Mammary epithelial cell (primary cell): ENCODE results near the gene KRTAP10-5.

Source experiments
- CTCF ChIP-seq, 2 donors: IDR thresholded peaks in 1 of 2; conservative IDR thresholded peaks in 1 of 2; 2 replicates each; pipeline ENCODE4 v1.5.1; 2011 to 2012; ENCODE audit warnings: inconsistent platforms in 2 of 2, low read length in 2 of 2, mild to moderate bottlenecking in 2 of 2, control low read depth in 1 of 2, low read depth in 1 of 2; ENCODE audit not compliant: insufficient read depth in 1 of 2; ENCODE audit errors: extremely low read depth in 1 of 2
- EZH2 ChIP-seq: IDR thresholded peaks from 2 replicates; pipeline ENCODE4 v1.6.1; 2012; ENCODE audit warnings: low read length, inconsistent platforms, borderline replicate concordance

- TF ChIP-seq CTCF (conservative IDR thresholded peaks at IDR 0.05 in 1 of 2, IDR thresholded peaks at IDR 0.05 in 1 of 2; ENCODE audit: extremely low read depth in 1 of 2, insufficient read depth in 1 of 2, low read depth in 1 of 2, low read length in 2 of 2) (no peak), EZH2 (no peak)
Observed at GRCh38 chr21:44556879-44557278, 23.5 kb downstream of the KRTAP10-5 start.
